A549 (cell line): ENCODE results near the gene ZSCAN26. TPM values are rescaled to one million over a fixed set of nuclear protein-coding genes. Genes with fewer than 3 reads are reported as not detected.

Experiments
- ATAC-seq, 2 experiments: fragments of 200-7000 bp in 1 of 2; fragments of >200 bp in 1 of 2; cut with Nextera tagmentation in 1 of 2; cut with Tn5 transposase in 1 of 2; 3 replicates each; pipeline versions ENCODE4 v1.8.0 to v1.9.1; 2018 to 2020; ENCODE audit warnings: mild to moderate bottlenecking in 1 of 2, moderate library complexity in 1 of 2
- CTCF ChIA-PET: fragments of 300-600 bp; sonication (Branson Sonifier 250); formaldehyde crosslinking; extraction: SDS; loops from one replicate; lab custom pipeline; 2021; ENCODE audit warnings: antibody characterized with exemption, inconsistent platforms; lab: Yijun Ruan, JAX
- POLR2A ChIA-PET: fragments of 350-600 bp; formaldehyde crosslinking; extraction: SDS; loops from one replicate; lab custom pipeline; 2021; ENCODE audit warnings: antibody characterized with exemption, inconsistent platforms; lab: Yijun Ruan, JAX
- DNase-seq, 2 experiments: peaks; one replicate each; pipeline versions ENCODE4 v3.0.0 to v3.0.0-alpha.2; 2011 to 2016; ENCODE audit warnings: low read depth in 1 of 2, low spot score in 1 of 2
- FAIRE-seq: peaks from 2 replicates; lab custom pipeline; 2011; peaks lifted over from hg19 to GRCh38; lab: Jason Lieb, UNC
- H3K27ac ChIP-seq, 2 experiments: fragments of >200 bp; sonication (Bioruptor Twin); formaldehyde crosslinking; 3 replicates each; pipeline ENCODE4 v1.5.1; 2016 to 2017
- H3K4me1 ChIP-seq: fragments of >200 bp; sonication (Bioruptor Twin); formaldehyde crosslinking; 3 replicates; pipeline ENCODE4 v1.6.1; 2016
- H3K4me2 ChIP-seq: fragments of >200 bp; sonication (Bioruptor Twin); formaldehyde crosslinking; 3 replicates; pipeline ENCODE4 v1.6.1; 2016
- H3K4me3 ChIP-seq: fragments of >200 bp; sonication (Bioruptor Twin); formaldehyde crosslinking; 3 replicates; pipeline ENCODE4 v1.5.1; 2016
- H3K9me3 ChIP-seq: fragments of >200 bp; sonication (Bioruptor Twin); formaldehyde crosslinking; 3 replicates; pipeline ENCODE4 v1.6.1; 2016
- ATOH8 ChIP-seq: fragments of 250-450 bp; sonication (Bioruptor Pico); IDR thresholded peaks from 2 replicates; pipeline ENCODE4 v1.5.0; 2020; ENCODE audit warnings: low read depth, mild to moderate bottlenecking, moderate library complexity
- CHD4 ChIP-seq: fragments of 200-600 bp; sonication (generic); IDR thresholded peaks from 2 replicates; pipeline ENCODE4 v1.6.1; 2016; ENCODE audit warnings: antibody characterized with exemption, mild to moderate bottlenecking, borderline replicate concordance
- E2F6 ChIP-seq: IDR thresholded peaks from 2 replicates; pipeline ENCODE4 v1.6.1; 2012; ENCODE audit warnings: low read depth, borderline replicate concordance
- EHMT2 ChIP-seq: fragments of 200-600 bp; sonication (generic); IDR thresholded peaks from 2 replicates; pipeline ENCODE4 v1.6.1; 2016; ENCODE audit warnings: antibody characterized with exemption, low read depth, mild to moderate bottlenecking, moderate library complexity
- GATA3 ChIP-seq: IDR thresholded peaks from 2 replicates; pipeline ENCODE4 v1.6.1; 2012; ENCODE audit warnings: borderline replicate concordance
- HMGXB4 ChIP-seq: fragments of 250-450 bp; sonication (Bioruptor Pico); IDR thresholded peaks from 2 replicates; pipeline ENCODE4 v1.5.0; 2021; ENCODE audit warnings: mild to moderate bottlenecking, moderate library complexity, borderline replicate concordance
- JUN ChIP-seq, 2 experiments: fragments of >200 bp; sonication (Bioruptor Twin); formaldehyde crosslinking; IDR thresholded peaks; 2 replicates in 1 of 2; 3 replicates in 1 of 2; pipeline ENCODE4 v1.6.1; 2016 to 2017
- MAX ChIP-seq: IDR thresholded peaks from 2 replicates; pipeline ENCODE4 v1.6.1; 2012
- NR3C1 ChIP-seq: fragments of >200 bp; sonication (Bioruptor Twin); formaldehyde crosslinking; IDR thresholded peaks from 3 replicates; pipeline ENCODE4 v1.6.1; 2017
- PBX3 ChIP-seq: IDR thresholded peaks from 2 replicates; pipeline ENCODE4 v1.6.1; 2012
- PHF8 ChIP-seq: fragments of 200-600 bp; sonication (generic); IDR thresholded peaks from 2 replicates; pipeline ENCODE4 v1.6.1; 2016; ENCODE audit warnings: low read depth, mild to moderate bottlenecking, antibody characterized with exemption, moderate library complexity, borderline replicate concordance
- POLR2A ChIP-seq: IDR thresholded peaks from 2 replicates; pipeline ENCODE4 v1.6.1; 2012; ENCODE audit warnings: mild to moderate bottlenecking, low read length
- SMC3 ChIP-seq: fragments of >200 bp; sonication (Bioruptor Twin); formaldehyde crosslinking; IDR thresholded peaks from 3 replicates; pipeline ENCODE4 v1.6.1; 2018; ENCODE audit warnings: inconsistent platforms
- WGBS: methylation state at CpG from one replicate; pipeline ENCODE4 v1.1.6; 2017; ENCODE audit errors: missing lambda C conversion rate; 5-methylcytosine and 5-hydroxymethylcytosine counted together
- polyA plus RNA-seq, 4 experiments: library from polyadenylated mRNA; depleted of rRNA in 3 of 4; stranded (reverse); fragments of >200 nt; fragmentation: RNase III in 1 of 4; extraction: RNeasy Plus Mini Kit Qiagen cat#74134 plus additional on column Dnase treatment in 1 of 4; gene quantifications; 2 replicates in 3 of 4; 3 replicates in 1 of 4; pipeline ENCODE4 v1.2.3, GENCODE V29; 2011 to 2017

Gene ZSCAN26
- polyA plus RNA-seq, 2 of the 4 experiments (the other 2 are of a cell fraction): 6.2 to 10.1 TPM

GRCh38 chr6:28274888-28275287 is 7.9 kb downstream of the ZSCAN26 start:
- Histone ChIP-seq H3K9me3 (no peaks in the 10 kb centered on the region), H3K27ac (no peak overlapping the region), H3K4me1 (no peaks in the 10 kb centered on the region; the same call in 2 of the 3 replicates), H3K4me2 (no peak overlapping the region), H3K4me3 (no peak overlapping the region)
- DNase-seq (no peak), ATAC-seq (no peak), FAIRE-seq (no peak)
- TF ChIP-seq GATA3: no peak
- ChIA-PET POLR2A (no interaction called here), CTCF (interaction anchor here (0.9 kb wide), 1 partner anchor 82 kb away, joined by 3 read pairs; no protein-coding TSS in a partner anchor)

- no peak for FAIRE-seq
- WGBS: 60% methylated on average over 3 of the region's 3 CpGs
- CTCF ChIA-PET: interaction anchor here (0.9 to 1.1 kb wide), 2 partner anchors 11 to 78 kb away, joined by 3 read pairs; no protein-coding TSS in a partner anchor
Measured at GRCh38 chr6:28277746-28278145, 10.8 kb downstream of the ZSCAN26 start.

GRCh38 chr6:28280595-28281287 is 13.8 kb downstream of the ZSCAN26 start:
- FAIRE-seq: no peak
- DNase-seq: no peak
- Histone ChIP-seq H3K9me3 (no peaks in the 10 kb centered on the region), H3K27ac (peak overlapping the region; percentile 86 to 94), H3K4me1 (0 out of 3 replicates have a peak, but pooled peaks cover 3% of the 10 kb centered on the region)
- CTCF ChIA-PET: interaction anchor here (0.8 kb wide), 2 partner anchors 11 to 55 kb away, joined by 3 read pairs; no protein-coding TSS in a partner anchor
- WGBS: 38% methylated on average over 3 of the region's 3 CpGs
- POLR2A ChIA-PET: interaction anchor here (1.0 to 1.5 kb wide), 5 partner anchors 14 to 139 kb away, joined by 4 to 13 read pairs (median 6); partner anchors contain the start of genes ZKSCAN4, ZKSCAN8, ZSCAN26 and ZSCAN31
- TF ChIP-seq PHF8 (no peak), CHD4 (no peak), PBX3 (no peak)
- TF ChIP-seq, all 56 proteins: peak for 0
- peak overlapping the region; percentile 88 for H3K4me3 ChIP-seq
- peak overlapping the region; percentile 68 for H3K4me2 ChIP-seq
- ATAC-seq: no peak

More at GRCh38 chr6:28277746-28278145, 10.8 kb downstream of the ZSCAN26 start:
- Histone ChIP-seq H3K4me1 (0 out of 3 replicates have a peak, but pooled peaks cover 3% of the 10 kb centered on the region), H3K4me3 (no peak overlapping the region), H3K4me2 (no peak overlapping the region), H3K27ac (no peak overlapping the region), H3K9me3 (no peaks in the 10 kb centered on the region)
- ATAC-seq (no peak), DNase-seq (no peak)
- TF ChIP-seq SMC3 (no peak), E2F6 (no peak), ATOH8 (CRISPR knock-in tag) (no peak), HMGXB4 (CRISPR knock-in tag) (no peak), PHF8 (no peak)
- POLR2A ChIA-PET: no interaction called here

- peak within 1 kb of the TSS; percentile 68 for H3K4me2 ChIP-seq
- H3K9me3 ChIP-seq: no peaks in the 10 kb centered on the region
- H3K27ac ChIP-seq: peak within 1 kb of the TSS; percentile 86 to 94
- DNase-seq (peak; percentile 36 to 83), FAIRE-seq (no peak), ATAC-seq (peak; percentile 96 to 99)
- POLR2A ChIA-PET: interaction anchor here (1.0 to 1.5 kb wide), 5 partner anchors 14 to 140 kb away, joined by 4 to 13 read pairs (median 6); partner anchors contain the start of genes ZKSCAN4, ZKSCAN8, ZSCAN26 and ZSCAN31
- CTCF ChIA-PET: interaction anchor here (0.8 kb wide), 2 partner anchors 12 to 54 kb away, joined by 3 read pairs; no protein-coding TSS in a partner anchor
- H3K4me1 ChIP-seq: 0 out of 3 replicates have a peak, but pooled peaks cover 3% of the 10 kb centered on the region
- H3K4me3 ChIP-seq: peak within 1 kb of the TSS; percentile 88
- 1% methylated on average over 19 of the region's 50 CpGs for WGBS
- TF ChIP-seq EHMT2: no peak
- no peak for TF ChIP-seq NR3C1
- TF ChIP-seq SMC3: peak; percentile 19; the same call in 2 of the 3 replicates
- TF ChIP-seq JUN (IDR thresholded peaks at IDR 0.05): peak in 1 of 2 experiments; percentile 68; a peak in 2 of 5 replicates
- TF ChIP-seq PHF8: peak; percentile 46
- peak; percentile 42; the same call in 1 of the 2 replicates for TF ChIP-seq MAX
- TF ChIP-seq POLR2A: peak; percentile 46
Measured at GRCh38 chr6:28281288-28282064, 14.5 kb downstream of the ZSCAN26 start, which contains the start of gene PGBD1. TSS of gene PGBD1 (plus strand) at chr6:28281572. CDS start at chr6:28283814, 2,242 bp downstream.
